ENCODE measurements around the gene CNIH2.

DNA sequence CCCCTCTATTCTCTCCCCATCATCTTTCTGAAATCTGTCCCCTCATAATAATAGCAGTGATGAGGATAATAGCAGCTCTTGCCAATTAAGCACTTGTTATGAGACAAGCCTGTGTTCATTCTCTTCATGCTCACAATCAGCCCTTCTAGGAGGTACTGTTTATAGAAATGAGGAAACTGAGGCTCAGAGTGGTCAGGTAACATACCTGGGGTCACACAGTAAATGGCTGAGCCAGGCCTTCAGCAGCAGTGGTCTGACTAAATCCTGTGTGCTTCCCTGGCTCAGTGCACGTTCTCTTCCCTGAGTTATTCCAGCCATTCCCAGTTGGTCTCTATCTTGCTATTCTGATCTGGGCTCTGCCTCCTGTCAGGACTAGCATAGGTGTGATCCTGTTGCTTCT is 3.8 kb upstream of the CNIH2 start:
- TF ChIP-seq GATA3 (IDR thresholded peaks at IDR 0.05; ENCODE audit: low read depth, low read length), result no peak
- TF ChIP-seq GATA2 (IDR thresholded peaks at IDR 0.05; ENCODE audit: low read depth, low read length), result no peak
